ENCODE data around the gene NOC2L.

NOC2L gene

GRCh38 chr1:920010-920409, 39.0 kb downstream of the NOC2L start:
- no peak for DNase-seq
- Histone ChIP-seq H3K36me3 (replicated peaks) (no peaks in the 10 kb centered on the region), H3K4me3 (ENCODE audit: low read depth, low read length) (no peak overlapping the region), H3K27ac (no peak overlapping the region), H3K27me3 (replicated peaks) (peaks cover 54% of the 10 kb centered on the region)
- no peak for TF ChIP-seq CTCF (IDR thresholded peaks at IDR 0.05; ENCODE audit: low read depth, low read length, missing control alignments)
- in situ Hi-C loops (cut with HindIII; ENCODE audit: low pct_ligation_motif_present, low sequenced_read_pairs) = no loop called here

- Histone ChIP-seq H3K4me3 (ENCODE audit: low read depth, low read length) (no peak overlapping the region), H3K36me3 (replicated peaks) (no peaks in the 10 kb centered on the region), H3K27me3 (replicated peaks) (peaks cover 50% of the 10 kb centered on the region), H3K27ac (no peak overlapping the region)
- DNase-seq = no peak
- in situ Hi-C loops (cut with HindIII; ENCODE audit: low pct_ligation_motif_present, low sequenced_read_pairs) = no loop called here
- TF ChIP-seq CTCF (IDR thresholded peaks at IDR 0.05; ENCODE audit: low read depth, low read length, missing control alignments) = no peak
These were observed 39.7 kb downstream of the NOC2L start for GRCh38 chr1:919271-919872.

GRCh38 chr1:918843-919242, 40.2 kb downstream of the NOC2L start:
- in situ Hi-C loops (cut with HindIII; ENCODE audit: low pct_ligation_motif_present, low sequenced_read_pairs) = no loop called here
- no peak for DNase-seq
- peaks cover 47% of the 10 kb centered on the region for H3K27me3 ChIP-seq (replicated peaks)

GRCh38 chr1:918353-918752, 40.7 kb downstream of the NOC2L start:
- H3K27me3 ChIP-seq (replicated peaks) = peaks cover 48% of the 10 kb centered on the region
- no peak overlapping the region for H3K4me3 ChIP-seq (ENCODE audit: low read depth, low read length)
- no peak for TF ChIP-seq CTCF (IDR thresholded peaks at IDR 0.05; ENCODE audit: low read depth, low read length, missing control alignments)
- H3K27ac ChIP-seq = no peak overlapping the region
- no peak for DNase-seq
- in situ Hi-C loops (cut with HindIII; ENCODE audit: low pct_ligation_motif_present, low sequenced_read_pairs) = no loop called here
- no peaks in the 10 kb centered on the region for H3K36me3 ChIP-seq (replicated peaks)

More at GRCh38 chr1:918843-919242, 40.2 kb downstream of the NOC2L start:
- H3K27ac ChIP-seq = no peak overlapping the region
- TF ChIP-seq CTCF (IDR thresholded peaks at IDR 0.05; ENCODE audit: low read depth, low read length, missing control alignments) = no peak
- H3K36me3 ChIP-seq (replicated peaks) = no peaks in the 10 kb centered on the region
- H3K4me3 ChIP-seq (ENCODE audit: low read depth, low read length) = no peak overlapping the region

GRCh38 chr1:917466-918091, 41.5 kb downstream of the NOC2L start:
- H3K4me3 ChIP-seq (ENCODE audit: low read depth, low read length) = no peak overlapping the region
- in situ Hi-C loops (cut with HindIII; ENCODE audit: low pct_ligation_motif_present, low sequenced_read_pairs) = no loop called here
- TF ChIP-seq CTCF (IDR thresholded peaks at IDR 0.05; ENCODE audit: low read depth, low read length, missing control alignments) = no peak
- H3K27ac ChIP-seq = no peak overlapping the region
- H3K27me3 ChIP-seq (replicated peaks) = peaks cover 42% of the 10 kb centered on the region
- no peaks in the 10 kb centered on the region for H3K36me3 ChIP-seq (replicated peaks)
- no peak for DNase-seq

GRCh38 chr1:917076-917459, 42.0 kb downstream of the NOC2L start:
- H3K4me3 ChIP-seq (ENCODE audit: low read depth, low read length) = no peak overlapping the region
- no peak for DNase-seq
- in situ Hi-C loops (cut with HindIII; ENCODE audit: low pct_ligation_motif_present, low sequenced_read_pairs) = no loop called here
- no peak for TF ChIP-seq CTCF (IDR thresholded peaks at IDR 0.05; ENCODE audit: low read depth, low read length, missing control alignments)
- H3K36me3 ChIP-seq (replicated peaks) = no peaks in the 10 kb centered on the region
- peaks cover 42% of the 10 kb centered on the region for H3K27me3 ChIP-seq (replicated peaks)
- H3K27ac ChIP-seq = no peak overlapping the region

Measured in brain microvascular endothelial cell (primary cell).